HG03135 (cell line): Measurements from ENCODE around the gene TADA2B.
"Not testable (repeated sequence)": the region's sequence is repeated elsewhere in the genome, so short reads cannot be mapped to it uniquely, and the experiment has no call there.

Experiments used
- ATAC-seq: cut with Tn5 transposase; IDR thresholded peaks from one replicate; pipeline ENCODE4 v1.9.1; 2021; ENCODE audit warnings: mild to moderate bottlenecking, moderate library complexity; ENCODE audit not compliant: unreplicated experiment

The TADA2B gene

GRCh38 chr4:7074426-7074825, 31.3 kb downstream of the TADA2B start:
- no peak for ATAC-seq

GRCh38 chr4:7075962-7076695, 33.0 kb downstream of the TADA2B start:
- no peak for ATAC-seq

GRCh38 chr4:7076696-7077082, 33.5 kb downstream of the TADA2B start:
- ATAC-seq, result no peak

GRCh38 chr4:7077371-7077770, 34.2 kb downstream of the TADA2B start:
- no peak for ATAC-seq

GRCh38 chr4:7078025-7078424, 34.9 kb downstream of the TADA2B start:
- no peak for ATAC-seq

- ATAC-seq, result not testable (repeated sequence)
These were observed 36.3 kb downstream of the TADA2B start for GRCh38 chr4:7079483-7079882.

- not testable (repeated sequence) for ATAC-seq
These were observed 36.7 kb downstream of the TADA2B start for GRCh38 chr4:7079909-7080308.

- no peak for ATAC-seq
These were observed 40.7 kb downstream of the TADA2B start for GRCh38 chr4:7083597-7084563.

- not testable (repeated sequence) for ATAC-seq
These were observed 41.4 kb downstream of the TADA2B start for GRCh38 chr4:7084564-7084961.

GRCh38 chr4:7086384-7086783, 43.2 kb downstream of the TADA2B start:
- no peak for ATAC-seq

GRCh38 chr4:7087036-7087435, 43.9 kb downstream of the TADA2B start:
- no peak for ATAC-seq

- no peak for ATAC-seq
These were observed 46.2 kb downstream of the TADA2B start for GRCh38 chr4:7089213-7089986.

- no peak for ATAC-seq
These were observed 48.9 kb downstream of the TADA2B start for GRCh38 chr4:7092026-7092425.

GRCh38 chr4:7094916-7095315, 51.7 kb downstream of the TADA2B start:
- no peak for ATAC-seq

- ATAC-seq, result no peak
These were observed 52.5 kb downstream of the TADA2B start for GRCh38 chr4:7095611-7096155.

GRCh38 chr4:7096236-7096635, 53.1 kb downstream of the TADA2B start:
- ATAC-seq, result no peak

GRCh38 chr4:7101692-7102515, 58.7 kb downstream of the TADA2B start:
- no peak for ATAC-seq

- not testable (repeated sequence) for ATAC-seq
These were observed 59.3 kb downstream of the TADA2B start for GRCh38 chr4:7102516-7102909.

GRCh38 chr4:7103031-7103606, 59.9 kb downstream of the TADA2B start:
- peak; percentile 80 for ATAC-seq
